ENCODE results near the gene RND2. TPM values are rescaled to one million over a fixed set of nuclear protein-coding genes. Genes with fewer than 3 reads are reported as not detected.
"Not testable (repeated sequence)": the region's sequence is repeated elsewhere in the genome, so short reads cannot be mapped to it uniquely, and the experiment has no call there.

Gene RND2
- total and polyA plus RNA-seq, 9 donors, result 0.35 to 1.2 (median 0.81) TPM

DNA sequence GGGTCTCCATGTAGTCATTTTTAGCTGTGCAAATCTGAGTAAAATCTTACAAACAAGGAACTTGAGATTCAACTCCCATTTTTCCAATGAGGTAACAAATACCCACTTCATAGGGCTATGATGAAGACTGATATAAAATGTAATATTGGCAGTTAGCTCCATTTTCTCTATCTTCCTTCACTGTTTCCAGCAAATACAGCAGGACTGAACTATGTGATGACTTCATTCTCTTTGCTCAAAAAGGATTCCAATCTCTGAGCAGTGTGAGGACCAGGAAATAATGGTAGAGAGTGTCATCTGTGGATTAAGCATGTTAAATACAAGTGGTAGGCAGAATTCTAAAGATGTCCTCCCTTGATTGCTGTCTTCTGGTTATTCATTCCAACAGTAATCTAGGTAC is 18.3 kb downstream of the RND2 start:
- DNase-seq, result no peak
- Histone ChIP-seq H3K36me3 (ENCODE audit: control insufficient read depth, insufficient read depth, low read length) (peaks cover 13% of the 10 kb centered on the region), H3K27me3 (ENCODE audit: control insufficient read depth, insufficient read depth, low read length) (no peaks in the 10 kb centered on the region), H3K9me3 (replicated peaks; ENCODE audit: control insufficient read depth, low read depth, low read length) (no peaks in the 10 kb centered on the region), H3K27ac (ENCODE audit: low read length) (no peak overlapping the region), H3K4me1 (ENCODE audit: control insufficient read depth, insufficient read depth, low read length) (no peaks in the 10 kb centered on the region), H3K4me3 (ENCODE audit: low read length) (no peak overlapping the region)

DNA sequence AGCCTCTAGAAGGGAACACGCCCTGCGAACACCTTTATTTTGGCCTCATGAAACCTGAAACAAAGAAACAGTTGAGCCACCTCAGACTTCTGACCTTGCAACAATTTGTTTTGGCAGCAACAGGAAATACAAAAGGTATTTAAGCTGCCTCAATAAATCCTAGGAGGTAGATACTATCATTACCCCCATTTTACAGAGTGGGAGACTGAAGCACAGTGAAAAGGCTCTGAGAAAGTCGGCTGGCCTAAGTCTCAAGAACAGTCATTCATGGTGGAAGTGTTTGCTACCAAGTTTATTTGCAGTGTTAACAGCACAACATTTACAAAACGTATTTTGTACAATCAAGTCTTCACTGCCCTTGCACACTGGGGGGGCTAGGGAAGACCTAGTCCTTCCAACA is 19.0 kb downstream of the RND2 start:
- Histone ChIP-seq H3K4me3 (ENCODE audit: low read length) (no peak overlapping the region), H3K9me3 (replicated peaks; ENCODE audit: control insufficient read depth, low read depth, low read length) (no peaks in the 10 kb centered on the region), H3K4me1 (ENCODE audit: control insufficient read depth, insufficient read depth, low read length) (no peaks in the 10 kb centered on the region), H3K36me3 (ENCODE audit: control insufficient read depth, insufficient read depth, low read length) (peaks cover 18% of the 10 kb centered on the region), H3K27ac (ENCODE audit: low read length) (no peak overlapping the region), H3K27me3 (ENCODE audit: control insufficient read depth, insufficient read depth, low read length) (no peaks in the 10 kb centered on the region)
- DNase-seq, result no peak
- WGBS (ENCODE audit: insufficient coverage), result 100% methylated on average over 2 of the region's 4 CpGs

DNA sequence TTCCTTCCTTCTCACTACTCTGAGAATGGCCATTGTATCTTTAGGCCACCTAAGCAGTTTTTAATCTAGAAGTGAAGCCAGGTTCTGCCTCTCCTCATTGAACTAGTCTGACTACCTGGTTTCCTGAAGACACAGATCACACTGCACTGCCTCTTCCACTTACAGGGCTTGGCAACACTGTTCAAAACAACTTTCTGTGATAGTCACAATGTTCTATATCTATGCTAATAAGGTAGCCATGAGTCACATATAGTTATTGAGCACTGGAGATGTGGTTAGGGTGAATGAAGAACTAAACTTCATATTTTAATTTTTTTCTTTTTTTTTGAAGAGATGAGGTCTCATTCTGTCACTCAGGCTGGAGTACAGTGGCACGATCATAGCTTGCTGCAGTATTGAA is 26.9 kb downstream of the RND2 start:
- DNase-seq, result no peak
- no peaks in the 10 kb centered on the region for H3K27me3 ChIP-seq (ENCODE audit: control insufficient read depth, insufficient read depth, low read length)
- H3K4me3 ChIP-seq (ENCODE audit: low read length), result no peak overlapping the region
- no peak overlapping the region for H3K27ac ChIP-seq (ENCODE audit: low read length)
- peaks cover 36% of the 10 kb centered on the region for H3K36me3 ChIP-seq (ENCODE audit: control insufficient read depth, insufficient read depth, low read length)
- no peaks in the 10 kb centered on the region for H3K4me1 ChIP-seq (ENCODE audit: control insufficient read depth, insufficient read depth, low read length)
- WGBS (ENCODE audit: insufficient coverage), result no CpG with 5 or more reads among the region's 1 CpG
- H3K9me3 ChIP-seq (replicated peaks; ENCODE audit: control insufficient read depth, low read depth, low read length), result no peaks in the 10 kb centered on the region

DNA sequence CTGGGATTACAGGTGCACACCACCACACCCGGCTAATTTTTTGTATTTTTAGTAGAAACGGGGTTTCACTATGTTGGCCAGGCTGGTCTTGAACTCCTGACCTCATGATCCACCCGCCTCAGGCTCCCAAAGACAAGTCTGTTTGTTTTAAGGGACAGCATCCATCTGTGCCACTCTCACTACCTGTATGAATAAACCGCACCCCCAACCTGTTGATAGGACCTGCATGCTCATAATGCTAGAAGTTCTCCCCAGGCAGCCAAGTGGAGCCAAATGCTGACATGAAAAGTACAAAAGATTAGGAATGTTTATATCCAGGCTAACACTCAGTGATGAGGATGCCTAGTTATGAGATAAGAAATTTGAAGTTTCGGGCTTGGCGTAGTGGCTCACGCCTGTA is 28.0 kb downstream of the RND2 start:
- not testable (repeated sequence) for DNase-seq; H3K9me3 ChIP-seq (replicated peaks; ENCODE audit: control insufficient read depth, low read depth, low read length); H3K4me3 ChIP-seq (ENCODE audit: low read length); H3K27me3 ChIP-seq (ENCODE audit: control insufficient read depth, insufficient read depth, low read length); H3K27ac ChIP-seq (ENCODE audit: low read length); H3K4me1 ChIP-seq (ENCODE audit: control insufficient read depth, insufficient read depth, low read length)
- WGBS (ENCODE audit: insufficient coverage), result 100% methylated on average over 2 of the region's 7 CpGs
- H3K36me3 ChIP-seq (ENCODE audit: control insufficient read depth, insufficient read depth, low read length), result peaks cover 34% of the 10 kb centered on the region

DNA sequence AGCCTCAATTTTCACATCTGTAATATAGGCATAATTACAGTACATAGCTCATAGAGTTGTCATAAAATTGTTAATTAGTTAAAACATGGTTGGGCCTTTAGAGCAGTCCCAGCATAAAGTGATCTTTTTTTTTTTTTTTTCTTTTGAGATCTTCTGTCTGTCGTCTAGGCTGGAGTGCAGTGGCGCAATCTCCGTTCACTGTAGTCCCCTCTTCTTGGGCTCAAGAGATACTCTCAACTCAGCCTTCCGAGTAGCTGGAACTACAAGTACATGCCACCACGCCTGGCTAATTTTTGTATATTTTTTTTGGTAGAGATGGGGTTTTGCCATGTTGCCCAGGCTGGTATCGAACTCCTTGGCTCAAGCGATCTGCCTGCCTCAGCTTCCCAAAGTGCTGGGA is 31.0 kb downstream of the RND2 start:
- WGBS (ENCODE audit: insufficient coverage), result 100% methylated on average over 2 of the region's 7 CpGs
- H3K4me1 ChIP-seq (ENCODE audit: control insufficient read depth, insufficient read depth, low read length), result no peaks in the 10 kb centered on the region
- DNase-seq, result no peak
- no peaks in the 10 kb centered on the region for H3K27me3 ChIP-seq (ENCODE audit: control insufficient read depth, insufficient read depth, low read length)
- no peak overlapping the region for H3K4me3 ChIP-seq (ENCODE audit: low read length)
- no peaks in the 10 kb centered on the region for H3K9me3 ChIP-seq (replicated peaks; ENCODE audit: control insufficient read depth, low read depth, low read length)
- H3K27ac ChIP-seq (ENCODE audit: low read length), result no peak overlapping the region
- peaks cover 23% of the 10 kb centered on the region for H3K36me3 ChIP-seq (ENCODE audit: control insufficient read depth, insufficient read depth, low read length)

DNA sequence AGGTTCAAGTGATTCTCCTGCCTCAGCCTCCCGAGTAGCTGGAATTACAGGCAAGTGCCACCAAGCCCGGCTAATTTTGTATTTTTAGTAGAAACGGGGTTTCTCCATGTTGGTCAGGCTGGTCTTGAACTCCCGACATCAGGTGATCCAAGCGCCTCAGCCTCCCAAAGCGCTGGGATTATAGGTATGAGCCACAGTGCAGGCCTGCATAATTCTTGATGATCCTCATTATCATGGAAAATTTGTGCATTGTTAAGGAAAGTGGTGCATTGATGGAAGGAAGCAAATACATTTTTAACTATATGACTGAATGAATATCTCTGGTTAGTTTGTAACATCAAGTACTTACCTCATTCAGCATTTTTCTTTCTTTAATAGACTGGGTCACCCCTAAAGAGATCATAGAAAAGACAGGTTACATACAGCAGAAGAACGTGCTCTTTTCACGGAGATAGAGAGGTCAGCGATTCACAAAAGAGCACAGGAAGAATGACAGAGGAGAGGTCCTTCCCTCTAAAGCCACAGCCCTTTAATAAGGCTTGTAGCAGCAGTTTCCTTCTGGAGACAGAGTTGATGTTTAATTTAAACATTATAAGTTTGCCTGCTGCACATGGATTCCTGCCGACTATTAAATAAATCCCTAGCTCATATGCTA is 38.1 kb downstream of the RND2 start:
- Histone ChIP-seq H3K36me3 (ENCODE audit: control insufficient read depth, insufficient read depth, low read length) (no peaks in the 10 kb centered on the region), H3K4me3 (ENCODE audit: low read length) (no peak overlapping the region), H3K9me3 (replicated peaks; ENCODE audit: control insufficient read depth, low read depth, low read length) (no peaks in the 10 kb centered on the region), H3K27me3 (ENCODE audit: control insufficient read depth, insufficient read depth, low read length) (no peaks in the 10 kb centered on the region), H3K4me1 (ENCODE audit: control insufficient read depth, insufficient read depth, low read length) (no peaks in the 10 kb centered on the region), H3K27ac (ENCODE audit: low read length) (no peak overlapping the region)
- 88% methylated on average over 5 of the region's 10 CpGs for WGBS (ENCODE audit: insufficient coverage)
- DNase-seq, result no peak

DNA sequence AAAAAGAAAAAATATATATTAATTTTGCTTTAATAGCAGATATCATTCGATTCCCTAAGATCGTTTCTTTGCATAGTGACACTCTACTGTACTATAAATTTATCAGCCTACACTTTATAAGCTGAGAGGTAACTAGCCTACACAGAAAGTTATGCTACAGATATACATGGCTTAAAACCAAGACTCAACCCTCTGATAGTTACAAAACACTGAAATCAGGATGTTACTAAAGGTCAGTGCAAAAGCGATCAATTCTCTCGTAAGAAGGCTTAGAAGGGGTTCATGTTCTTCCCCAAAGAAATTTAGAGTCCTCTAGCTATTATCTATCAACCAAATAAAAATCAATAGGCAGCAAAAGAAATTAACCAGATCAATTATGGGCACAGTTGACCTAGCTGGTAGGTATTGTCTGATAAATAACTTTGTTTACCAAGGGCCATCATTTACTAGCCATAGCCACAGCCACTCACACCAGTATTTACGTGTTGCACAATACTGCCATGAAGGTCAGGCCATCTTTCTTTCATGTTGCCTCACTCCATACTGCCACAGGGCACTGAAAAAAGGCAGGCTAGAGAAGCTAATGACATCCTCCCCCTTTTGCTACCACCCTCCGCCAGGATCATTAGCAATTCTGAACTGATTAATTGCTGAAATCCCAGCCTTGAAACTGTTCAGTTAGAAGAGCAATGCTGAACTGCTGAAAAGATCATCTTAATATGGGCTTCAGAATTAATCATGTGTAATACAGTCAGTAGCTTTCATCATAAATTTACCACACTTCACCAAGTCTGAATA is 43.7 kb downstream of the RND2 start:
- DNase-seq, result no peak
- Histone ChIP-seq H3K27me3 (ENCODE audit: control insufficient read depth, insufficient read depth, low read length) (no peaks in the 10 kb centered on the region), H3K4me3 (ENCODE audit: low read length) (no peak overlapping the region), H3K9me3 (replicated peaks; ENCODE audit: control insufficient read depth, low read depth, low read length) (no peaks in the 10 kb centered on the region), H3K4me1 (ENCODE audit: control insufficient read depth, insufficient read depth, low read length) (no peaks in the 10 kb centered on the region), H3K36me3 (ENCODE audit: control insufficient read depth, insufficient read depth, low read length) (peaks cover 4% of the 10 kb centered on the region), H3K27ac (ENCODE audit: low read length) (no peak overlapping the region)
- no CpG with 5 or more reads among the region's 6 CpGs for WGBS (ENCODE audit: insufficient coverage)

- 71% methylated on average over 1 of the region's 3 CpGs for WGBS (ENCODE audit: insufficient coverage)
- Histone ChIP-seq H3K9me3 (replicated peaks; ENCODE audit: control insufficient read depth, low read depth, low read length) (no peaks in the 10 kb centered on the region), H3K27ac (ENCODE audit: low read length) (no peak overlapping the region), H3K4me3 (ENCODE audit: low read length) (no peak overlapping the region), H3K27me3 (ENCODE audit: control insufficient read depth, insufficient read depth, low read length) (no peaks in the 10 kb centered on the region), H3K4me1 (ENCODE audit: control insufficient read depth, insufficient read depth, low read length) (no peaks in the 10 kb centered on the region), H3K36me3 (ENCODE audit: control insufficient read depth, insufficient read depth, low read length) (peaks cover 4% of the 10 kb centered on the region)
- DNase-seq, result no peak
Observed at GRCh38 chr17:43069368-43069898, 44.4 kb downstream of the RND2 start.

DNA sequence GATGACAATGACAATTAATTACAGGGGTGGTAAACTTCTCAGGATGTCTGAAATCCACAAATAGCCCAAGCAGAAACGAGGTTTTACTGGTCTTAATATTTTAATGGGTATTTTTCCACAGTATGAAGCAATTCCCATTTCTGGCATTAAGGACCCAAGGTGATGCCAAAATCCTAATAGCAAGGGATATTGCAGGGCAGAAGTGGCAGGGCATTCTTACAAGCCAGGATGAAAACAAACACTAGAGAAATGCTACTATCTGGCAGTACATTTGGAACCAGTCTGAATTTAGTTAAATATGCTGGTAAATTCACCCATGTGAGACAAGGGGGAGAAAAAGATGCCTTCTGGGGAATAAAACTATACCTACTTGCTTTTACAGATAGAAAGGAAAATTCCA is 45.2 kb downstream of the RND2 start:
- Histone ChIP-seq H3K4me1 (ENCODE audit: control insufficient read depth, insufficient read depth, low read length) (no peaks in the 10 kb centered on the region), H3K9me3 (replicated peaks; ENCODE audit: control insufficient read depth, low read depth, low read length) (no peaks in the 10 kb centered on the region), H3K27me3 (ENCODE audit: control insufficient read depth, insufficient read depth, low read length) (no peaks in the 10 kb centered on the region), H3K27ac (ENCODE audit: low read length) (no peak overlapping the region), H3K4me3 (ENCODE audit: low read length) (no peak overlapping the region), H3K36me3 (ENCODE audit: control insufficient read depth, insufficient read depth, low read length) (peaks cover 4% of the 10 kb centered on the region)
- no peak for DNase-seq
- no CpG with 5 or more reads among the region's 1 CpG for WGBS (ENCODE audit: insufficient coverage)

DNA sequence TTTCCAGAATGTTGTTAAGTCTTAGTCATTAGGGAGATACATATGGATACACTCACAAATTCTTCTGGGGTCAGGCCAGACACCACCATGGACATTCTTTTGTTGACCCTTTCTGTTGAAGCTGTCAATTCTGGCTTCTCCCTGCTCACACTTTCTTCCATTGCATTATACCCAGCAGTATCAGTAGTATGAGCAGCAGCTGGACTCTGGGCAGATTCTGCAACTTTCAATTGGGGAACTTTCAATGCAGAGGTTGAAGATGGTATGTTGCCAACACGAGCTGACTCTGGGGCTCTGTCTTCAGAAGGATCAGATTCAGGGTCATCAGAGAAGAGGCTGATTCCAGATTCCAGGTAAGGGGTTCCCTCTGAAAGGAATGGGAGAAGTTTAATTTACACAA is 45.8 kb downstream of the RND2 start:
- Histone ChIP-seq H3K9me3 (replicated peaks; ENCODE audit: control insufficient read depth, low read depth, low read length) (no peaks in the 10 kb centered on the region), H3K4me3 (ENCODE audit: low read length) (no peak overlapping the region), H3K4me1 (ENCODE audit: control insufficient read depth, insufficient read depth, low read length) (no peaks in the 10 kb centered on the region), H3K27me3 (ENCODE audit: control insufficient read depth, insufficient read depth, low read length) (no peaks in the 10 kb centered on the region), H3K27ac (ENCODE audit: low read length) (no peak overlapping the region), H3K36me3 (ENCODE audit: control insufficient read depth, insufficient read depth, low read length) (peaks cover 4% of the 10 kb centered on the region)
- no peak for DNase-seq
- 90% methylated on average over 1 of the region's 1 CpG for WGBS (ENCODE audit: insufficient coverage)

All from muscle of leg (tissue), 11 donors.